Measurements from ENCODE around the gene LAMA5.

Gene LAMA5

GRCh38 chr20:62266340-62266739 is 100.8 kb downstream of the LAMA5 start:
- DNase-seq (ENCODE audit: low read depth, low spot score) = no peak

GRCh38 chr20:62265365-62265764 is 101.7 kb downstream of the LAMA5 start:
- DNase-seq (ENCODE audit: low read depth, low spot score) = no peak

GRCh38 chr20:62263396-62263795 is 103.7 kb downstream of the LAMA5 start:
- DNase-seq (ENCODE audit: low read depth, low spot score) = no peak

GRCh38 chr20:62262064-62262463 is 105.0 kb downstream of the LAMA5 start:
- DNase-seq (ENCODE audit: low read depth, low spot score) = no peak

GRCh38 chr20:62259294-62259565 is 107.9 kb downstream of the LAMA5 start:
- no peak for DNase-seq (ENCODE audit: low read depth, low spot score)
